LNCAP (cell line): ENCODE measurements around the gene CDH4.
A peak's percentile ranks its signal among the peaks of the same experiment; 100 is the strongest.

Source experiments
- TF ChIP-seq, protein P1 (sequence below): fragments of 450-650 bp; IDR thresholded peaks from 2 replicates; pipeline ENCODE4 v1.5.1; 2017; ENCODE audit warnings: mild to moderate bottlenecking

The CDH4 gene

GRCh38 chr20:61979701-61980635 lies 727.9 kb downstream of the CDH4 start:
- TF ChIP-seq, protein P1, sequence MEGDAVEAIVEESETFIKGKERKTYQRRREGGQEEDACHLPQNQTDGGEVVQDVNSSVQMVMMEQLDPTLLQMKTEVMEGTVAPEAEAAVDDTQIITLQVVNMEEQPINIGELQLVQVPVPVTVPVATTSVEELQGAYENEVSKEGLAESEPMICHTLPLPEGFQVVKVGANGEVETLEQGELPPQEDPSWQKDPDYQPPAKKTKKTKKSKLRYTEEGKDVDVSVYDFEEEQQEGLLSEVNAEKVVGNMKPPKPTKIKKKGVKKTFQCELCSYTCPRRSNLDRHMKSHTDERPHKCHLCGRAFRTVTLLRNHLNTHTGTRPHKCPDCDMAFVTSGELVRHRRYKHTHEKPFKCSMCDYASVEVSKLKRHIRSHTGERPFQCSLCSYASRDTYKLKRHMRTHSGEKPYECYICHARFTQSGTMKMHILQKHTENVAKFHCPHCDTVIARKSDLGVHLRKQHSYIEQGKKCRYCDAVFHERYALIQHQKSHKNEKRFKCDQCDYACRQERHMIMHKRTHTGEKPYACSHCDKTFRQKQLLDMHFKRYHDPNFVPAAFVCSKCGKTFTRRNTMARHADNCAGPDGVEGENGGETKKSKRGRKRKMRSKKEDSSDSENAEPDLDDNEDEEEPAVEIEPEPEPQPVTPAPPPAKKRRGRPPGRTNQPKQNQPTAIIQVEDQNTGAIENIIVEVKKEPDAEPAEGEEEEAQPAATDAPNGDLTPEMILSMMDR, result no peak

GRCh38 chr20:61980647-61981583 lies 728.9 kb downstream of the CDH4 start:
- TF ChIP-seq, protein P1, result peak; percentile 70

DNA sequence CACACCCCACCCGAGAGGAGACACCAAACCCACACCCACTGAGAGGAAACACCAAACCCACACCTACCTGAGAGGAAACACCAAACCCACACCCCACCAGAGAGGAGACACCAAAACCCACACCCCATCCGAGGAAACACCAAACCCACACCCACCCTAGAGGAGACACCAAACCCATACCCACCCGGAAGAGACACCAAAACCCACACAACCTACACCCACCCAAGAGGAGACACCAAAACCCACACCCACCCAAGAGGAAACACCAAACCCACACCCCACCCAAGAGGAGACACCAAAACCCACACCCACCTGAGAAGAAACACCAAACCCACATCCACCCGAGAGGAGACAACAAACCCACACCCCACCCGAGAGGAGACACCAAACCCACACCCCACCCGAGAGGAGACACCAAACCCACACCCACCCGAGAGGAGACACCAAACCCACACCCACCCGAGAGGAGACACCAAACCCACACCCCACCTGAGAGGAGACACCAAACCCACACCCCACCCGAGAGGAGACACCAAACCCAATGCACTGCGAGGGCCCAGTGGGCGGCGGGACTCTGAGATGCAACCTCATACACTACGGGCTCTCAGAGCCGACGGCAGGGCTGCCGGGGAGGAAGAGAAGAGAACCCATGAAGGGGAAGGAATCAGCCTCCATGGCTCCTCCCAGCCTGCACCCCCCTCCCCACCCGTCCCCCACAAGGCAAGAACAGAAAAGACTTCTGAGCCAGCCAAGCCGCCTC lies 730.3 kb downstream of the CDH4 start:
- TF ChIP-seq, protein P1, result no peak

GRCh38 chr20:61982951-61983315 lies 730.9 kb downstream of the CDH4 start:
- TF ChIP-seq, protein P1, result no peak

DNA sequence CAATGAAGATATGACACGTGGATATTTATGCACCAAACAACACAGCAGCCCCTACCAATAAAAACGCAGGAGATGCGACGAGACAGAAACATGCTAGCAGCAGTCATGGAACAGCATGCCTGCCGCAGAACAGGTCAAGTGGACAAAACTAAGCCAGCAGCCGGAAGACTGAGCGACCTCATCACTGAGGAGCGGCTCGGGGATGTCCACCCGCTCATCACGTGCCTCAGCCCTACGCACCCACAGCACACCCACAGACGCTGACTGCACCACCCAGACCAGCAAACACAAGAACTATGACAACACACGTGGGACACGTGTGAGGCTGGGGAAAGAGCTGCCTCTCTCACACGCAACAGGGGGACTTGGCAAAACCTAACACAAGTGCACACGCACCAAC lies 731.9 kb downstream of the CDH4 start:
- TF ChIP-seq, protein P1, result no peak

GRCh38 chr20:61985096-61985495 lies 733.0 kb downstream of the CDH4 start:
- TF ChIP-seq, protein P1, result no peak

GRCh38 chr20:61986762-61987321 lies 734.8 kb downstream of the CDH4 start:
- TF ChIP-seq, protein P1, result no peak
